WI38 (cell line): Measurements from ENCODE around the gene MPZL2.

ENCODE experiments used
- H3K4me3 ChIP-seq: 2 replicates; pipeline ENCODE4 v1.5.1; 2011; ENCODE audit warnings: low read depth, mild to moderate bottlenecking, control low read depth, low read length
- TF ChIP-seq, protein P1 (sequence below): IDR thresholded peaks from 2 replicates; pipeline ENCODE4 v1.5.1; 2012; ENCODE audit warnings: low read depth, mild to moderate bottlenecking, control low read depth, low read length

MPZL2 gene

DNA sequence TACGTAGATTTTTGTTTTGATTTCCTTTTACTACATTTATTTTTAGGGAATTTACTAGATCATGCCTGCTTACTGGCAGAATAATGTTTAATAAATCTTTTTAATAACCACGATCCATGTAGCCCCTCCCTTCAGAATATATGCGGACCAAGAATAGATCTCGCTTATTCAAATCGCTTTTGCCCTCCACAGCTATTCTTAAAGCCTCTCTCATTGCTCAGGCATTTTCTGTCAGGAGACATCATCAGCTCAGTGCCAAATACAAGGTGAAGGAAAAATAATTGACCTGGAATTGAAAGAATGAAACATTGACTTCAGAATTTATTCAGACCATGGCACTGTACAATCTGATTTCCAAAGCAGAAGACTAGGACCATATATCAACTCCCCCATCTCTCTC lies 29.3 kb downstream of the MPZL2 start:
- TF ChIP-seq, protein P1, sequence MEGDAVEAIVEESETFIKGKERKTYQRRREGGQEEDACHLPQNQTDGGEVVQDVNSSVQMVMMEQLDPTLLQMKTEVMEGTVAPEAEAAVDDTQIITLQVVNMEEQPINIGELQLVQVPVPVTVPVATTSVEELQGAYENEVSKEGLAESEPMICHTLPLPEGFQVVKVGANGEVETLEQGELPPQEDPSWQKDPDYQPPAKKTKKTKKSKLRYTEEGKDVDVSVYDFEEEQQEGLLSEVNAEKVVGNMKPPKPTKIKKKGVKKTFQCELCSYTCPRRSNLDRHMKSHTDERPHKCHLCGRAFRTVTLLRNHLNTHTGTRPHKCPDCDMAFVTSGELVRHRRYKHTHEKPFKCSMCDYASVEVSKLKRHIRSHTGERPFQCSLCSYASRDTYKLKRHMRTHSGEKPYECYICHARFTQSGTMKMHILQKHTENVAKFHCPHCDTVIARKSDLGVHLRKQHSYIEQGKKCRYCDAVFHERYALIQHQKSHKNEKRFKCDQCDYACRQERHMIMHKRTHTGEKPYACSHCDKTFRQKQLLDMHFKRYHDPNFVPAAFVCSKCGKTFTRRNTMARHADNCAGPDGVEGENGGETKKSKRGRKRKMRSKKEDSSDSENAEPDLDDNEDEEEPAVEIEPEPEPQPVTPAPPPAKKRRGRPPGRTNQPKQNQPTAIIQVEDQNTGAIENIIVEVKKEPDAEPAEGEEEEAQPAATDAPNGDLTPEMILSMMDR = no peak
- no peak overlapping the region for H3K4me3 ChIP-seq

DNA sequence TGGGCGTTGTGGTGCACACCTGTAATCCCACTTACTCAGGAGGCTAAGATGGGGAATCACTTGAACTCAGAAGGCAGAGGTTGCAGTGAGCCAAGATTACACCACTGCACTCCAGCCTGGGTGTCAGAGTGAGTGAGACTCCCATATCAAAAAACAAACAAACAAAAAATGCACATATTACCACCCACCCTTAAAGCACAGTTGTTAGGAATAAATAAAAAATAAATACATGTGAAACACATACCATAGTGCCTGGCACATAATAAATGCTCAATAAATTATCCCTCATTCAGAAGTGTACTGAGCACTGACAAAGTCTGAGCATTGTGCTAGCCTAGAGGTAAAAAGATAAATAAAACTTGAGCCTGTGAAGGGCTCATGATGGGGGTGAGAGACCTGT lies 30.2 kb downstream of the MPZL2 start:
- no peak overlapping the region for H3K4me3 ChIP-seq
- TF ChIP-seq, protein P1 = no peak

DNA sequence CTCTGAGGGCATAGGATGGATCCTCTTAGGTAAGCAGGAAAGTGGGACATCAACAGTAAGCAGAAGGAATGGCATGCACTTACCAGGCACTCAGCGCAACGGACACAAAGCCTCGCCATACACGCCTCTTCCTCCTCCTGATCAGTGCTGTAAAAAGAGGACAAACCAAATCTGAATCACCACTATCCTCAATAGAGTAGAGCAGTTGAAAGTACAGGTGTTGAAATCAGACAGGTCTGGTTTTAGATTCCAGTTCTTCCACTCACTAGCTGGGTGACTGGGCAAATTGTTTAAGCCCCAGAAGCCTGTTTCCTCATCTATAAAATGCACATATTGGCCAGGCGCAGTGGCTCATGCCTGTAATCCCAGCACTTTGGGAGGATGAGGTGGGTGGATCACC lies 30.7 kb downstream of the MPZL2 start:
- TF ChIP-seq, protein P1 = no peak
- H3K4me3 ChIP-seq = no peak overlapping the region

DNA sequence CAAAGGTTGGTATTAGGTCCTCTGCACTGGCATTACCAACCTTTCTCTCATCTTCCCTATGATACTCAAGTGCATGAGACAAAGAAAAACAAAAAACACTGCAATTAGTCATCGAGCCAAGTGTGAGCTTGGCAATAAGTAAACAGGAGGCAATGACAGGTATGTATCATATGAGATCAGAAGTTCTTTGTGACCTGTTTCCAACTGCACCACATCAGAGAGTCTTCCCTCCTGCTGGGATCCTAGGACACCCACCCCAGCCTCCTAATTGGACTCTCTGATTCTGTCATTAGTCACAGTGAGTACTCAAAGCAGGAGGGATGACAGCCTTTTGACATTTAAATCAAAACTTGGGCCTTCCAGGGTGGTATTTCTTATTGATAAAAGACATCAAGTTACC lies 31.4 kb downstream of the MPZL2 start:
- no peak overlapping the region for H3K4me3 ChIP-seq
- TF ChIP-seq, protein P1 = no peak

DNA sequence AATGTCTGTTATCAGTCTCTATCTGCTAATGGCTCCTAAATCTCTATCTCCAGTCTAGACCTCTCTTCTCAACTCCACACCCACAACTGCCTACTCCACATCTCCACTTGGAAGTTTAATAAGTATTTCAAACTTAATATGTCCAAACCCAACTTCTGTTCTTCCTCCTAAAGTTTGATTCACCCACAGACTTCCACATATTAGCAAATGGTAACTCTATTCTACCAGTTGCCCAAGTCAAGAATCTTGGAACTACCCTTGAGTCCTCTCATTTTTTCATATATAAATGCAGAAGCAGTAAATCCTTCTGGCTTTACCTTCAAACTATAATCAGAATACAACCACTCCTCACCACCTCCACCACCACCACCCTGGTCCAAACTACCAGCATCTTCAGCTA lies 32.6 kb downstream of the MPZL2 start:
- TF ChIP-seq, protein P1 = no peak
- H3K4me3 ChIP-seq = no peak overlapping the region

DNA sequence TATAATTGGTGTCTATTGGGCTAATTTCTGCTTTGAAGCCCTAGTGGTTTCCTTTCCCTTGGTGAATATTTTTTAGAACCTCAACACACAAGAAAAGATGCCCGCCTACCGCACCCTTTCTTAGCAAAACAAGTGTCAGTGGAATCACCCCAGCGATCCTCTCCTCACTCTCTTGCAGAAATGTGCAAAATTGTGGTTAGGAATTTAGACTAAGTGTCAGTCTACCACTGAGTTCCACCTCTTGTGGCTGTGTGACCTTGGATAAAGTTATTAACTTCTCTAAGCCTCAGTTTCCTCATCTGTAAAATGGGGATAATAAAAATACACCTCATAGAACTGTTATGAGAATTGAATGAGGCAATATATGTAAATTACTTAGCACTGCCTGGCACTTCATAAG lies 34.0 kb downstream of the MPZL2 start:
- TF ChIP-seq, protein P1 = no peak
- H3K4me3 ChIP-seq = no peak overlapping the region

DNA sequence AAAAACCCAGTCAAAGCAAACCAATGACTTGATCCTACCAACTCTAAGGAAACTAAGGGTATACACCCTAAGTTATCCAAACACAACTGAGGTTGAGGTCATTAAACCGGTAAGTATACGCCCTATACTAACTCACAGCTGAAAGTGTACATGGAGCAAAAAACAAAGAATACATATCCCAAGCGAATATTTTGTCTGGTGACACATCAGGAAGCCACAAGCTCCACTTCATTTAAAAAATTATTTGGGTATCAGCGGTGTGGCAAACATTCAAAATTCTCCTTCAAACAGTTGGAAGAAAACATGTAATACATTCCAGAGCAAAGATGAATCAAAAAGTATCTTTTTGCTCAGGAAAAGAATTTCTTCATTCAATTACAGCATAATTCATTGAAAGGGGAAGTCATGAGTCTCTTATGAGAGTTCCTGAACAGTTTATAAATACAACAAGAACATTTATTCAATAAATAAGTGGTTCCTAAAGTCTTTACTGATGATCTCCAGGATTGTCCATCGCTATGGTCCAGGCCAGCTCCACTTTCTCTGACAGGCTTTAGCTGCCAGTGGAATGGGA lies 34.7 kb downstream of the MPZL2 start:
- no peak overlapping the region for H3K4me3 ChIP-seq
- TF ChIP-seq, protein P1 = no peak
